K562 (cell line): ENCODE results near the gene PARD3. TPM values are rescaled to one million over a fixed set of nuclear protein-coding genes. Genes with fewer than 3 reads are reported as not detected.

Source experiments
- ATAC-seq: fragments of 200-7000 bp; cut with Tn5 transposase; 3 replicates; pipeline ENCODE4 v1.9.1; 2020; ENCODE audit warnings: moderate library complexity
- BruUV-seq: library from RNA; stranded (reverse); fragments of 400-500 nt; replicated peaks from 2 replicates; lab custom pipeline; 2021; lab: Mats Ljungman, UMichigan
- CTCF ChIA-PET: fragments of 300-600 bp; formaldehyde crosslinking; extraction: SDS; loops from one replicate; lab custom pipeline; 2021; ENCODE audit warnings: low intra/inter-chr PET ratio; lab: Yijun Ruan, JAX
- POLR2A ChIA-PET: fragments of 300-600, 350-650 bp; sonication (Branson Sonifier 250); formaldehyde crosslinking; extraction: SDS; loops from one replicate; lab custom pipeline; 2021; ENCODE audit warnings: antibody characterized with exemption, inconsistent platforms; lab: Yijun Ruan, JAX
- DNase-seq, 4 experiments: peaks; one replicate each; pipeline versions ENCODE4 v3.0.0 to v3.0.0-alpha.2; 2011 to 2018; ENCODE audit warnings: low spot score in 3 of 4, mixed read lengths in 3 of 4; ENCODE audit errors: extremely low read depth in 1 of 4
- FAIRE-seq: peaks from 2 replicates; lab custom pipeline; 2011; peaks lifted over from hg19 to GRCh38; lab: Jason Lieb, UNC
- H2AFZ ChIP-seq: 2 replicates; pipeline ENCODE4 v1.6.0; 2011; ENCODE audit warnings: low read depth, low read length, control low read depth, inconsistent platforms
- H3K27ac ChIP-seq: fragments of 200-600 bp; 3 replicates; pipeline ENCODE4 v1.8.0; 2011; ENCODE audit warnings: low read depth, mild to moderate bottlenecking, control low read depth, inconsistent platforms, low read length, moderate library complexity, mixed read lengths; ENCODE audit errors: extremely low read depth
- H3K27me3 ChIP-seq, 2 experiments: fragments of 300-600 bp in 1 of 2; 2 replicates in 1 of 2; 3 replicates in 1 of 2; pipeline versions ENCODE4 v1.6.0 to v1.8.0; 2011; ENCODE audit warnings: inconsistent platforms in 2 of 2, low read length in 2 of 2, mild to moderate bottlenecking in 1 of 2, mixed read lengths in 1 of 2, moderate library complexity in 1 of 2; ENCODE audit not compliant: control insufficient read depth in 2 of 2, insufficient read depth in 2 of 2
- H3K36me3 ChIP-seq: fragments of 300-600 bp; 3 replicates; pipeline ENCODE4 v1.8.0; 2011; ENCODE audit warnings: mild to moderate bottlenecking, low read length, inconsistent platforms; ENCODE audit not compliant: control insufficient read depth, insufficient read depth
- H3K4me1 ChIP-seq, 2 experiments: fragments of 200-600 bp in 1 of 2; replicated peaks in 1 of 2; 2 replicates in 1 of 2; 3 replicates in 1 of 2; pipeline versions ENCODE4 v1.5.1 to v1.8.0; 2011; ENCODE audit warnings: inconsistent platforms in 2 of 2, low read length in 2 of 2, mild to moderate bottlenecking in 1 of 2, mixed read lengths in 1 of 2, moderate library complexity in 1 of 2; ENCODE audit not compliant: control insufficient read depth in 2 of 2, insufficient read depth in 2 of 2
- H3K4me2 ChIP-seq: 2 replicates; pipeline ENCODE4 v1.6.1; 2011; ENCODE audit warnings: low read length, control low read depth, inconsistent platforms, mixed read lengths; ENCODE audit not compliant: insufficient read depth
- H3K4me3 ChIP-seq: fragments of 200-600 bp; sonication (generic), shearing (Covaris generic); 2 replicates; pipeline ENCODE4 v1.5.1; 2016; ENCODE audit warnings: control low read depth, inconsistent platforms
- H3K79me2 ChIP-seq: fragments of 200-600 bp; 3 replicates; pipeline ENCODE4 v1.8.0; 2011; ENCODE audit warnings: low read length, inconsistent platforms; ENCODE audit not compliant: control insufficient read depth, insufficient read depth
- H3K9ac ChIP-seq, 2 experiments: 2 replicates each; pipeline versions ENCODE4 v1.6.0 to v1.6.1; 2011; ENCODE audit warnings: low read depth in 2 of 2, low read length in 2 of 2, control low read depth in 1 of 2, inconsistent platforms in 1 of 2, mild to moderate bottlenecking in 1 of 2, mixed read lengths in 1 of 2; ENCODE audit not compliant: insufficient read depth in 1 of 2
- H3K9me1 ChIP-seq: one replicate; pipeline ENCODE4 v1.6.0; 2011; ENCODE audit warnings: inconsistent platforms, mild to moderate bottlenecking, low read length, moderate library complexity; ENCODE audit not compliant: control insufficient read depth, insufficient read depth
- H3K9me3 ChIP-seq: replicated peaks from 2 replicates; pipeline ENCODE4 v1.5.1; 2011; ENCODE audit warnings: low read depth, low read length, inconsistent platforms; ENCODE audit not compliant: control insufficient read depth, insufficient read depth
- H4K20me1 ChIP-seq: replicated peaks from 2 replicates; pipeline ENCODE4 v1.6.1; 2011; ENCODE audit warnings: low read length, inconsistent platforms, mixed read lengths; ENCODE audit not compliant: control insufficient read depth, insufficient read depth
- ASH1L ChIP-seq: fragments of 450-650 bp; IDR thresholded peaks from 2 replicates; pipeline ENCODE4 v1.6.1; 2018; ENCODE audit warnings: borderline replicate concordance, mild to moderate bottlenecking, low read depth; ENCODE audit not compliant: partially characterized antibody
- CCAR2 ChIP-seq: fragments of 200-400 bp; formaldehyde crosslinking; IDR thresholded peaks from 2 replicates; pipeline ENCODE4 v1.6.1; 2017; ENCODE audit warnings: mild to moderate bottlenecking, low read depth, low read length
- ESRRB ChIP-seq: fragments of 250-450 bp; sonication (Bioruptor Pico); IDR thresholded peaks from 2 replicates; pipeline ENCODE4 v1.5.0; 2020; ENCODE audit warnings: mild to moderate bottlenecking, moderate library complexity, borderline replicate concordance
- FOXP1 ChIP-seq: sonication (generic); formaldehyde crosslinking; IDR thresholded peaks from 2 replicates; pipeline ENCODE4 v1.8.0; 2022; ENCODE audit warnings: mild to moderate bottlenecking, missing genetic modification reagents
- MTA2 ChIP-seq: fragments of 450-650 bp; IDR thresholded peaks from 2 replicates; pipeline ENCODE4 v1.6.1; 2016; ENCODE audit warnings: low read depth
- POLR2G ChIP-seq: fragments of 200-400 bp; formaldehyde crosslinking; IDR thresholded peaks from 2 replicates; pipeline ENCODE4 v1.6.1; 2017; ENCODE audit warnings: low read depth, mild to moderate bottlenecking, antibody characterized with exemption, low read length, moderate library complexity
- POLR2H ChIP-seq: IDR thresholded peaks from 2 replicates; pipeline ENCODE4 v1.6.1; 2016; ENCODE audit warnings: missing genetic modification characterization, low read depth, mild to moderate bottlenecking, control low read depth, missing compliant biosample characterization, moderate library complexity
- SIN3A ChIP-seq, 2 experiments: fragments of 150-350 bp in 1 of 2; IDR thresholded peaks; 2 replicates each; pipeline ENCODE4 v1.6.1; 2011 to 2016; ENCODE audit warnings: borderline replicate concordance in 2 of 2, low read depth in 2 of 2, low read length in 2 of 2, mild to moderate bottlenecking in 2 of 2, moderate library complexity in 2 of 2; ENCODE audit not compliant: control insufficient read depth in 1 of 2
- SOX6 ChIP-seq: fragments of 450-650 bp; IDR thresholded peaks from 2 replicates; pipeline ENCODE4 v1.6.1; 2014; ENCODE audit warnings: mild to moderate bottlenecking
- ZBTB12 ChIP-seq: fragments of 250-450 bp; sonication (Bioruptor Pico); IDR thresholded peaks from 2 replicates; pipeline ENCODE4 v1.4.0; 2020
- ZSCAN29 ChIP-seq: fragments of 450-650 bp; IDR thresholded peaks from 2 replicates; pipeline ENCODE4 v1.6.1; 2017
- WGBS: fragments of 100-300 bp; shearing (Covaris generic); methylation state at CpG from one replicate; pipeline ENCODE4 v1.1.6; 2016; ENCODE audit warnings: low coverage, mixed read lengths; ENCODE audit not compliant: insufficient coverage; ENCODE audit errors: missing lambda C conversion rate; 5-methylcytosine and 5-hydroxymethylcytosine counted together
- in situ Hi-C: fragments of 300-500 bp; cut with MboI; formaldehyde crosslinking; loops from 4 replicates; pipeline ENCODE4 v1.15.0; 2018; ENCODE audit warnings: inconsistent platforms, mixed read lengths
- intact Hi-C: fragments of 100-400 bp; cut with micrococcal nuclease; formaldehyde crosslinking; loops from 2 replicates; pipeline ENCODE4 v1.14.2; 2022
- polyA plus RNA-seq, 8 experiments: library from polyadenylated mRNA; depleted of rRNA in 4 of 8; stranded (reverse) in 5 of 8; unstranded in 3 of 8; fragments of >200 nt; fragmentation: Nextera tagmentation in 2 of 8; fragmentation: Illumina TruSeq in 1 of 8; extraction: Ambion mirVana in 2 of 8; extraction: Trizol in 1 of 8; gene quantifications; 2 replicates each; pipeline versions ENCODE4 v1.2.1 to v1.2.3, GENCODE V29; 2011 to 2014; ENCODE audit warnings: inconsistent platforms in 1 of 8, missing spikeins in 1 of 8
- total RNA-seq, 7 experiments: library from RNA; depleted of rRNA in 6 of 7; stranded (reverse); fragments of >200 nt in 6 of 7; fragmentation: Illumina TruSeq in 2 of 7; extraction: Trizol in 2 of 7; gene quantifications; 2 replicates each; pipeline versions ENCODE4 v1.2.1 to v1.2.3, GENCODE V29; 2011 to 2021; ENCODE audit warnings: low replicate concordance in 1 of 7
- TF ChIP-seq, protein P1 (sequence below): sonication (generic); formaldehyde crosslinking; IDR thresholded peaks from 2 replicates; pipeline ENCODE4 v1.8.0; 2022; ENCODE audit warnings: mild to moderate bottlenecking, missing genetic modification reagents

The PARD3 gene
- total and polyA plus RNA-seq, 9 of the 15 experiments (the other 6 are each of a cell fraction or from before 2014, with no cell fraction given), result 2.7 to 11.7 (median 7.7) TPM

- H3K27ac ChIP-seq, result no peak overlapping the region
- H3K9me1 ChIP-seq, result no peaks in the 10 kb centered on the region
- H3K4me2 ChIP-seq, result no peak overlapping the region
- no TSS peak for BruUV-seq
- TF ChIP-seq POLR2H (tag) (no peak), MTA2 (no peak), ESRRB (CRISPR knock-in tag) (no peak), POLR2G (no peak), FOXP1 (CRISPR knock-in tag) (no peak), SIN3A (IDR thresholded peaks at IDR 0.05; ENCODE audit: borderline replicate concordance in 2 of 2, control insufficient read depth in 1 of 2, low read depth in 2 of 2, low read length in 2 of 2) (no peak), ZBTB12 (no peak), ZSCAN29 (no peak), CCAR2 (no peak), ASH1L (no peak), SOX6 (no peak)
- TF ChIP-seq, protein P1, sequence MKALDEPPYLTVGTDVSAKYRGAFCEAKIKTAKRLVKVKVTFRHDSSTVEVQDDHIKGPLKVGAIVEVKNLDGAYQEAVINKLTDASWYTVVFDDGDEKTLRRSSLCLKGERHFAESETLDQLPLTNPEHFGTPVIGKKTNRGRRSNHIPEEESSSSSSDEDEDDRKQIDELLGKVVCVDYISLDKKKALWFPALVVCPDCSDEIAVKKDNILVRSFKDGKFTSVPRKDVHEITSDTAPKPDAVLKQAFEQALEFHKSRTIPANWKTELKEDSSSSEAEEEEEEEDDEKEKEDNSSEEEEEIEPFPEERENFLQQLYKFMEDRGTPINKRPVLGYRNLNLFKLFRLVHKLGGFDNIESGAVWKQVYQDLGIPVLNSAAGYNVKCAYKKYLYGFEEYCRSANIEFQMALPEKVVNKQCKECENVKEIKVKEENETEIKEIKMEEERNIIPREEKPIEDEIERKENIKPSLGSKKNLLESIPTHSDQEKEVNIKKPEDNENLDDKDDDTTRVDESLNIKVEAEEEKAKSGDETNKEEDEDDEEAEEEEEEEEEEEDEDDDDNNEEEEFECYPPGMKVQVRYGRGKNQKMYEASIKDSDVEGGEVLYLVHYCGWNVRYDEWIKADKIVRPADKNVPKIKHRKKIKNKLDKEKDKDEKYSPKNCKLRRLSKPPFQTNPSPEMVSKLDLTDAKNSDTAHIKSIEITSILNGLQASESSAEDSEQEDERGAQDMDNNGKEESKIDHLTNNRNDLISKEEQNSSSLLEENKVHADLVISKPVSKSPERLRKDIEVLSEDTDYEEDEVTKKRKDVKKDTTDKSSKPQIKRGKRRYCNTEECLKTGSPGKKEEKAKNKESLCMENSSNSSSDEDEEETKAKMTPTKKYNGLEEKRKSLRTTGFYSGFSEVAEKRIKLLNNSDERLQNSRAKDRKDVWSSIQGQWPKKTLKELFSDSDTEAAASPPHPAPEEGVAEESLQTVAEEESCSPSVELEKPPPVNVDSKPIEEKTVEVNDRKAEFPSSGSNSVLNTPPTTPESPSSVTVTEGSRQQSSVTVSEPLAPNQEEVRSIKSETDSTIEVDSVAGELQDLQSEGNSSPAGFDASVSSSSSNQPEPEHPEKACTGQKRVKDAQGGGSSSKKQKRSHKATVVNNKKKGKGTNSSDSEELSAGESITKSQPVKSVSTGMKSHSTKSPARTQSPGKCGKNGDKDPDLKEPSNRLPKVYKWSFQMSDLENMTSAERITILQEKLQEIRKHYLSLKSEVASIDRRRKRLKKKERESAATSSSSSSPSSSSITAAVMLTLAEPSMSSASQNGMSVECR, result no peak
- POLR2A ChIA-PET, result no interaction called here
- no peak overlapping the region for H3K4me3 ChIP-seq
- no peaks in the 10 kb centered on the region for H3K36me3 ChIP-seq
- FAIRE-seq (no peak), DNase-seq (no peak), ATAC-seq (no peak)
- no peaks in the 10 kb centered on the region for H3K79me2 ChIP-seq
- in situ Hi-C loops, result no loop called here
- CTCF ChIA-PET, result no interaction called here
- H3K4me1 ChIP-seq, result no peaks in the 10 kb centered on the region
- H3K9ac ChIP-seq, result no peak overlapping the region
- 15% methylated on average over 3 of the region's 3 CpGs for WGBS
- no peaks in the 10 kb centered on the region for H4K20me1 ChIP-seq
- intact Hi-C loops, result no loop called here
- H3K9me3 ChIP-seq, result no peaks in the 10 kb centered on the region
- no peak overlapping the region for H2AFZ ChIP-seq
- no peaks in the 10 kb centered on the region for H3K27me3 ChIP-seq
These were observed 540.2 kb downstream of the PARD3 start for GRCh38 chr10:34274906-34275305.
